Colon (tissue), 2 donors: ENCODE results near the gene KDM6A.
"Not testable (repeated sequence)": the region's sequence is repeated elsewhere in the genome, so short reads cannot be mapped to it uniquely, and the experiment has no call there.

Experiments
- FAIRE-seq: peaks from 2 replicates; lab custom pipeline; 2012; peaks lifted over from hg19 to GRCh38; lab: Jason Lieb, UNC
- donor health status: control.
- donor health status: control.

The KDM6A gene

GRCh38 chrX:45083314-45083713 lies 210.3 kb downstream of the KDM6A start:
- FAIRE-seq, result no peak

- no peak for FAIRE-seq
Observed at GRCh38 chrX:45110494-45110893, 237.5 kb downstream of the KDM6A start.

GRCh38 chrX:45126158-45126557 lies 253.2 kb downstream of the KDM6A start:
- no peak for FAIRE-seq

GRCh38 chrX:45128896-45129454 lies 256.0 kb downstream of the KDM6A start:
- no peak for FAIRE-seq

GRCh38 chrX:45133465-45133864 lies 260.5 kb downstream of the KDM6A start:
- FAIRE-seq, result no peak

GRCh38 chrX:45134315-45134731 lies 261.3 kb downstream of the KDM6A start:
- no peak for FAIRE-seq

- FAIRE-seq, result no peak
Observed at GRCh38 chrX:45134775-45135174, 261.8 kb downstream of the KDM6A start.

- not testable (repeated sequence) for FAIRE-seq
Observed at GRCh38 chrX:45135391-45136075, 262.5 kb downstream of the KDM6A start.

GRCh38 chrX:45137531-45137930 lies 264.5 kb downstream of the KDM6A start:
- FAIRE-seq, result no peak

GRCh38 chrX:45138525-45138924 lies 265.5 kb downstream of the KDM6A start:
- FAIRE-seq, result no peak

- no peak for FAIRE-seq
Observed at GRCh38 chrX:45140812-45141211, 267.8 kb downstream of the KDM6A start.

- FAIRE-seq, result no peak
Observed at GRCh38 chrX:45142185-45142584, 269.2 kb downstream of the KDM6A start.

GRCh38 chrX:45143455-45143854 lies 270.5 kb downstream of the KDM6A start:
- FAIRE-seq, result no peak

GRCh38 chrX:45145492-45146215 lies 272.7 kb downstream of the KDM6A start:
- FAIRE-seq, result no peak

GRCh38 chrX:45150821-45151220 lies 277.8 kb downstream of the KDM6A start:
- FAIRE-seq, result no peak

GRCh38 chrX:45154033-45154360 lies 281.0 kb downstream of the KDM6A start:
- no peak for FAIRE-seq

- no peak for FAIRE-seq
Observed at GRCh38 chrX:45154462-45154861, 281.5 kb downstream of the KDM6A start.

GRCh38 chrX:45157647-45158046 lies 284.7 kb downstream of the KDM6A start:
- no peak for FAIRE-seq
